K562 (cell line): ENCODE measurements around the gene ANK3. TPM values are rescaled to one million over a fixed set of nuclear protein-coding genes. Genes with fewer than 3 reads are reported as not detected.

ENCODE experiments used
- ESRRA ChIP-seq: fragments of 450-650 bp; IDR thresholded peaks from 2 replicates; pipeline ENCODE4 v1.6.1; 2014; ENCODE audit warnings: low read depth, mild to moderate bottlenecking, moderate library complexity, borderline replicate concordance
- GTF2A2 ChIP-seq: IDR thresholded peaks from 2 replicates; pipeline ENCODE4 v1.6.1; 2016; ENCODE audit warnings: mild to moderate bottlenecking, missing genetic modification characterization, missing compliant biosample characterization
- HIVEP1 ChIP-seq: fragments of 250-450 bp; sonication (Bioruptor Pico); IDR thresholded peaks from 2 replicates; pipeline ENCODE4 v1.4.0; 2020; ENCODE audit warnings: mild to moderate bottlenecking
- MGA ChIP-seq: fragments of 450-650 bp; IDR thresholded peaks from 2 replicates; pipeline ENCODE4 v1.6.1; 2016; ENCODE audit warnings: mild to moderate bottlenecking, moderate library complexity
- POLR2AphosphoS2 ChIP-seq: IDR thresholded peaks from 2 replicates; pipeline ENCODE4 v1.6.1; 2012; ENCODE audit warnings: low read length, improper control_type of control experiment
- ZBTB40 ChIP-seq, 2 experiments: fragments of 450-650 bp in 1 of 2; sonication (generic) in 1 of 2; formaldehyde crosslinking in 1 of 2; IDR thresholded peaks; 2 replicates each; pipeline versions ENCODE4 v1.7.1 to v1.9.0; 2016 to 2022; ENCODE audit warnings: inconsistent platforms in 1 of 2, mild to moderate bottlenecking in 1 of 2, missing genetic modification reagents in 1 of 2
- polyA plus RNA-seq, 8 experiments: library from polyadenylated mRNA; depleted of rRNA in 4 of 8; stranded (reverse) in 5 of 8; unstranded in 3 of 8; fragments of >200 nt; fragmentation: Nextera tagmentation in 2 of 8; fragmentation: Illumina TruSeq in 1 of 8; extraction: Ambion mirVana in 2 of 8; extraction: Trizol in 1 of 8; gene quantifications; 2 replicates each; pipeline versions ENCODE4 v1.2.1 to v1.2.3, GENCODE V29; 2011 to 2014; ENCODE audit warnings: inconsistent platforms in 1 of 8, missing spikeins in 1 of 8
- total RNA-seq, 7 experiments: library from RNA; depleted of rRNA in 6 of 7; stranded (reverse); fragments of >200 nt in 6 of 7; fragmentation: Illumina TruSeq in 2 of 7; extraction: Trizol in 2 of 7; gene quantifications; 2 replicates each; pipeline versions ENCODE4 v1.2.1 to v1.2.3, GENCODE V29; 2011 to 2021; ENCODE audit warnings: low replicate concordance in 1 of 7

The ANK3 gene
- total and polyA plus RNA-seq, 9 of the 15 experiments (the other 6 are each of a cell fraction or from before 2014, with no cell fraction given), result 10.0 to 32.3 (median 17.9) TPM

GRCh38 chr10:60130130-60130579 is 259.5 kb downstream of the ANK3 start (continued):
- no peak for TF ChIP-seq GTF2A2 (tag)
- TF ChIP-seq ESRRA, result no peak
- TF ChIP-seq ZBTB40 (IDR thresholded peaks at IDR 0.05), result no peak; the same call in 1 of the 2 replicates
- no peak for TF ChIP-seq ZBTB40 (CRISPR knock-in tag; IDR thresholded peaks at IDR 0.05)
- TF ChIP-seq POLR2AphosphoS2, result no peak
- TF ChIP-seq MGA, result peak; percentile 70
- TF ChIP-seq HIVEP1 (CRISPR knock-in tag), result no peak
